Peyer's patch (tissue), 4 donors: ENCODE measurements around the gene TRIM39. TPM values are rescaled to one million over a fixed set of nuclear protein-coding genes. Genes with fewer than 3 reads are reported as not detected.

Experiments used
- DNase-seq, 3 donors: peaks; one replicate each; pipeline ENCODE4 v3.0.0-alpha.2; 2017 to 2019
- H3K27ac ChIP-seq, 4 donors: fragments of 200-600 bp; sonication (generic); one replicate each; pipeline ENCODE4 v1.5.1; 2016 to 2019
- H3K27me3 ChIP-seq, 2 donors: fragments of 200-600 bp; sonication (generic); one replicate each; pipeline ENCODE4 v1.5.1; 2019
- H3K36me3 ChIP-seq, 3 donors: fragments of 200-600 bp; sonication (generic); one replicate each; pipeline ENCODE4 v1.5.1; 2016 to 2019
- H3K4me1 ChIP-seq, 4 donors: fragments of 200-600 bp; sonication (generic); one replicate each; pipeline ENCODE4 v1.5.1; 2016 to 2019
- H3K4me3 ChIP-seq, 4 donors: fragments of 200-600 bp; sonication (generic); 1 replicate in 3 of 4; 2 replicates in 1 of 4; pipeline ENCODE4 v1.5.1; 2016 to 2019; ENCODE audit warnings: mild to moderate bottlenecking in 1 of 4
- H3K9me3 ChIP-seq, 4 donors: fragments of 200-600 bp; sonication (generic); one replicate each; pipeline ENCODE4 v1.5.1; 2016 to 2019; ENCODE audit warnings: mild to moderate bottlenecking in 1 of 4
- POLR2A ChIP-seq, 2 donors: fragments of 450-650 bp; IDR thresholded peaks; one replicate each; pipeline ENCODE4 v1.5.1; 2017; ENCODE audit warnings: antibody characterized with exemption in 2 of 2, mild to moderate bottlenecking in 2 of 2, moderate library complexity in 2 of 2
- total RNA-seq, 4 donors: library from RNA; depleted of rRNA; stranded (reverse); fragments of >200 nt; gene quantifications; one replicate each; pipeline ENCODE4 v1.1.0, GENCODE V29; 2016
- TF ChIP-seq, protein P1 (sequence below), 6 experiments: fragments of 450-650 bp in 4 of 6; fragments of 200-600 bp in 2 of 6; sonication (generic) in 1 of 6; IDR thresholded peaks; one replicate each; pipeline ENCODE4 v1.5.1; 2017 to 2019; ENCODE audit warnings: antibody characterized with exemption in 6 of 6, mild to moderate bottlenecking in 3 of 6, moderate library complexity in 1 of 6

Gene TRIM39
- total RNA-seq, 4 donors from 2014 or later: 10.7 to 23.6 (median 16.4) TPM

DNA sequence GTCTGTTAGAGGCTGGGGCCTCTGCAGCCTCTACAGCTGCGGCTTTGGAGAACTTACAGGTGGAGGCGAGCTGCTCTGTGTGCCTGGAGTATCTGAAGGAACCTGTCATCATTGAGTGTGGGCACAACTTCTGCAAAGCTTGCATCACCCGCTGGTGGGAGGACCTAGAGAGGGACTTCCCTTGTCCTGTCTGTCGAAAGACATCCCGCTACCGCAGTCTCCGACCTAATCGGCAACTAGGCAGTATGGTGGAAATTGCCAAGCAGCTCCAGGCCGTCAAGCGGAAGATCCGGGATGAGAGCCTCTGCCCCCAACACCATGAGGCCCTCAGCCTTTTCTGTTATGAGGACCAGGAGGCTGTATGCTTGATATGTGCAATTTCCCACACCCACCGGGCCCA is 2.6 kb downstream of the TRIM39 start:
- no peak for DNase-seq
- TF ChIP-seq POLR2A (IDR thresholded peaks at IDR 0.05): no peak
- TF ChIP-seq, protein P1, sequence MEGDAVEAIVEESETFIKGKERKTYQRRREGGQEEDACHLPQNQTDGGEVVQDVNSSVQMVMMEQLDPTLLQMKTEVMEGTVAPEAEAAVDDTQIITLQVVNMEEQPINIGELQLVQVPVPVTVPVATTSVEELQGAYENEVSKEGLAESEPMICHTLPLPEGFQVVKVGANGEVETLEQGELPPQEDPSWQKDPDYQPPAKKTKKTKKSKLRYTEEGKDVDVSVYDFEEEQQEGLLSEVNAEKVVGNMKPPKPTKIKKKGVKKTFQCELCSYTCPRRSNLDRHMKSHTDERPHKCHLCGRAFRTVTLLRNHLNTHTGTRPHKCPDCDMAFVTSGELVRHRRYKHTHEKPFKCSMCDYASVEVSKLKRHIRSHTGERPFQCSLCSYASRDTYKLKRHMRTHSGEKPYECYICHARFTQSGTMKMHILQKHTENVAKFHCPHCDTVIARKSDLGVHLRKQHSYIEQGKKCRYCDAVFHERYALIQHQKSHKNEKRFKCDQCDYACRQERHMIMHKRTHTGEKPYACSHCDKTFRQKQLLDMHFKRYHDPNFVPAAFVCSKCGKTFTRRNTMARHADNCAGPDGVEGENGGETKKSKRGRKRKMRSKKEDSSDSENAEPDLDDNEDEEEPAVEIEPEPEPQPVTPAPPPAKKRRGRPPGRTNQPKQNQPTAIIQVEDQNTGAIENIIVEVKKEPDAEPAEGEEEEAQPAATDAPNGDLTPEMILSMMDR (IDR thresholded peaks at IDR 0.05): no peak
- no peak overlapping the region for H3K4me3 ChIP-seq
- peaks cover 0 to 13% (median 9%) of the 10 kb centered on the region in 4 donors for H3K4me1 ChIP-seq
- no peak overlapping the region for H3K27ac ChIP-seq
- H3K9me3 ChIP-seq: no peaks in the 10 kb centered on the region
- H3K36me3 ChIP-seq: peaks cover 0 to 41% (median 0%) of the 10 kb centered on the region in 3 donors
- no peaks in the 10 kb centered on the region for H3K27me3 ChIP-seq

DNA sequence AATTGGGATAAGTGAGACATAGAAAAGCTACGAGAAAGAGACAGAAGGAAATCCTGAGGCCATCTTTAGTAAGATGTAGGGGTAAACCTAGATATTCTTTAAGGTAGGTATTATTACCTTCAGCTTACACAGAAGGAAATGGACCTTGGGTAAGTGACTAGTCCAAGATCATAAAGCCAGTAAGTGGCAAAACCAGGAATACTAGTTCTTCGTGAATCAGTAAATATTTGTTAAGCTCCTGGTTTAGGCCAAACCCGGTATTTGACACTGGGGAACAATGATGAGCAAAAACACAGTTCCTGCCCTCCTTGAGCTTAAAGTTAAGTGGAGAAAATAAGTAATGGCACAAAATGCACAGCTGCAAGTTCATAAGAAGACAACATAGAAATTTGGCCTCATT is 5.3 kb downstream of the TRIM39 start:
- TF ChIP-seq, protein P1 (IDR thresholded peaks at IDR 0.05): no peak
- TF ChIP-seq POLR2A (IDR thresholded peaks at IDR 0.05): no peak
- Histone ChIP-seq H3K27me3 (no peaks in the 10 kb centered on the region), H3K4me1 (no peaks in the 10 kb centered on the region), H3K9me3 (no peaks in the 10 kb centered on the region), H3K4me3 (no peak overlapping the region), H3K36me3 (peaks cover 0 to 62% (median 0%) of the 10 kb centered on the region in 3 donors), H3K27ac (no peak overlapping the region)
- no peak for DNase-seq

DNA sequence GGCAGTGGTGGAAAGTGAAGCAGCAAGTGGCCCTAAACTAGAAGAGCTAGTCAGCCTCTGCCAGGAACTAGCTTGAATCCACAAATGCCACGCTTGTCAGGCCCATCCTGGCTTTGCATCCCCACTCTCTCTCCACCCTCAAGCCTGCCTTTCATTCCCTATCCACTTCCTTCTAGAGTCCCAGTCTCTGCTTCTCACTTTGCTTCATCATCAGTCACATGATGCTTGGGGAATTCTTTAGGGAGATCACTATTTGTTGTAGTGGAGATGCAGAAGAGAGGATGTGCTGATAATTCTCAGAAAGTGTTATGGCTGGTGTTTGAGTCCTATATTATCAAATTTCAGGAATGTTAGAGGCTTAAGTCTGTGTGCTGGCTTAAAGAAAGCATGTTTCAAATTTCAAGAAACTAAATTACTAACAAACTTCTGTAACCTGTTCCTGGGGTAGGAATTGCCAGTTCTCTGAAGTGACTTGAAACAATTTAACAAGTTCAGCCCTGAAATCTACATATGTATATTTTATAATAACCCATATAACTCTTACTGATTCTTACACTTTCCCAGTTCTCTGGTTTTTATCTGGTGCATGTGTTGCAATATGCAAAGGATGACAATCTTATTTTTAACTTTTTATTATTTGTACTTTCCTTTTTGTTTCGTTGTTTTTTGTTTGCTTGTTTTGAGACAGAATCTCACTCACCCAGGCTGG is 7.5 kb downstream of the TRIM39 start:
- H3K36me3 ChIP-seq: peaks cover 0 to 80% (median 0%) of the 10 kb centered on the region in 3 donors
- no peak for DNase-seq

GRCh38 chr6:30340589-30341054 is 13.9 kb downstream of the TRIM39 start:
- H3K9me3 ChIP-seq: no peaks in the 10 kb centered on the region
- H3K27me3 ChIP-seq: no peaks in the 10 kb centered on the region
- peaks cover 0 to under 1% (median 0%) of the 10 kb centered on the region in 4 donors for H3K4me1 ChIP-seq
- peaks cover 0 to 62% (median 0%) of the 10 kb centered on the region in 3 donors for H3K36me3 ChIP-seq
- TF ChIP-seq, protein P1 (IDR thresholded peaks at IDR 0.05): no peak
- TF ChIP-seq POLR2A (IDR thresholded peaks at IDR 0.05): no peak
- no peak overlapping the region for H3K4me3 ChIP-seq
- no peak for DNase-seq
- no peak overlapping the region for H3K27ac ChIP-seq

More for the DNA sequence above, 7.5 kb downstream of the TRIM39 start:
- H3K27me3 ChIP-seq: no peaks in the 10 kb centered on the region
- no peak overlapping the region for H3K4me3 ChIP-seq
- TF ChIP-seq, protein P1 (IDR thresholded peaks at IDR 0.05): no peak
- TF ChIP-seq POLR2A (IDR thresholded peaks at IDR 0.05): no peak
- no peaks in the 10 kb centered on the region for H3K4me1 ChIP-seq
- no peaks in the 10 kb centered on the region for H3K9me3 ChIP-seq
- no peak overlapping the region for H3K27ac ChIP-seq

DNA sequence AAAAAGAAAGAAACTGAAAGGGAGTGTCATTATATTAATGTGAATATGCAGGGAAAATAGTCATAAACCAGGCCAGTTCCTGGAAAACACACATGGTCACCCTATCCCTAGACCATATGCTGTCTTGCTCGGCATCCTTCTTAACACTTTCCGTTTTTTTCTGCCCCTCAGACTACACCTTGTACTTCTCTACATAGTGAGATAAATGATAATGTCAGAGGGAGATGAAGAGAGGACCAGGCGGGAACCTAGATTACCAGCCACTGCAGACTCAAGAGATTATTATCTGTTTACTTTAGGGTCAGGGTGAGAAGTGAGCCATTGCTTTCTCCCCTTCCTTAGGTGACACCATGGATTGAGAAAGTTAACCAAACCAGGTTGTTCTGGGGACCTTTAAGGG is 14.5 kb downstream of the TRIM39 start:
- DNase-seq: no peak
- Histone ChIP-seq H3K36me3 (peaks cover 0 to 56% (median 0%) of the 10 kb centered on the region in 3 donors), H3K9me3 (no peaks in the 10 kb centered on the region), H3K4me1 (peaks cover 0 to 6% (median 0%) of the 10 kb centered on the region in 4 donors), H3K27ac (no peak overlapping the region), H3K27me3 (no peaks in the 10 kb centered on the region), H3K4me3 (no peak overlapping the region)
- TF ChIP-seq POLR2A (IDR thresholded peaks at IDR 0.05): no peak
- TF ChIP-seq, protein P1 (IDR thresholded peaks at IDR 0.05): no peak
